ENCODE data around the gene UGT1A7.

GRCh38 chr2:233740870-233741269 lies 59.2 kb downstream of the UGT1A7 start:
- TF ChIP-seq EZH2phosphoT487 (IDR thresholded peaks at IDR 0.05; ENCODE audit: insufficient read depth, low read depth) (no peak), EZH2 (IDR thresholded peaks at IDR 0.05; ENCODE audit: insufficient read depth, poor library complexity, severe bottlenecking) (no peak)
